Lung (tissue), 12 donors: Measurements from ENCODE around the gene ABHD12B. TPM values are rescaled to one million over a fixed set of nuclear protein-coding genes. Genes with fewer than 3 reads are reported as not detected.

Source experiments
- ATAC-seq: fragments of 200-7000 bp; cut with Tn5 transposase; one replicate; pipeline ENCODE4 v1.9.1; 2020; ENCODE audit warnings: moderate number of reproducible peaks; ENCODE audit not compliant: insufficient read depth, low FRiP score
- DNase-seq, 3 donors: peaks; one replicate each; pipeline ENCODE4 v3.0.0-alpha.2; 2013 to 2017
- H3K27ac ChIP-seq, 2 donors: one replicate each; pipeline ENCODE4 v1.5.1; 2013; ENCODE audit warnings: mild to moderate bottlenecking in 2 of 2, moderate library complexity in 2 of 2, control low read depth in 1 of 2, inconsistent platforms in 1 of 2, low read depth in 1 of 2, low read length in 1 of 2
- H3K27me3 ChIP-seq, 3 donors: one replicate each; pipeline ENCODE4 v1.5.1; 2013; ENCODE audit warnings: low read length in 2 of 3; ENCODE audit not compliant: control insufficient read depth in 3 of 3, insufficient read depth in 3 of 3
- H3K36me3 ChIP-seq, 4 donors: one replicate each; pipeline ENCODE4 v1.5.1; 2013; ENCODE audit warnings: low read length in 4 of 4, mild to moderate bottlenecking in 1 of 4, moderate library complexity in 1 of 4; ENCODE audit not compliant: control insufficient read depth in 4 of 4, insufficient read depth in 4 of 4
- H3K4me1 ChIP-seq, 5 donors: one replicate each; pipeline ENCODE4 v1.5.1; 2013; ENCODE audit warnings: low read length in 5 of 5, mild to moderate bottlenecking in 2 of 5, moderate library complexity in 1 of 5; ENCODE audit not compliant: control insufficient read depth in 5 of 5, insufficient read depth in 5 of 5
- H3K4me3 ChIP-seq: one replicate; pipeline ENCODE4 v1.5.1; 2013; ENCODE audit warnings: mild to moderate bottlenecking, control low read depth, moderate library complexity
- H3K9ac ChIP-seq, 2 donors: one replicate each; pipeline ENCODE4 v1.5.1; 2013; ENCODE audit warnings: low read length in 2 of 2, control low read depth in 1 of 2; ENCODE audit not compliant: insufficient read depth in 1 of 2
- H3K9me3 ChIP-seq, 4 donors: one replicate each; pipeline ENCODE4 v1.5.1; 2013; ENCODE audit warnings: low read length in 3 of 4, mild to moderate bottlenecking in 1 of 4, moderate library complexity in 1 of 4; ENCODE audit not compliant: control insufficient read depth in 4 of 4, insufficient read depth in 3 of 4
- CTCF ChIP-seq: IDR thresholded peaks from 2 replicates; pipeline ENCODE4 v1.5.1; 2012; ENCODE audit warnings: mild to moderate bottlenecking; ENCODE audit errors: control extremely low read depth, extremely low read depth
- WGBS, 2 donors: extraction: QIAGEN DNeasy Blood & Tissue Kit; methylation state at CpG; one replicate each; pipeline ENCODE4 v1.1.7; 2013; 5-methylcytosine and 5-hydroxymethylcytosine counted together
- polyA plus RNA-seq, 2 donors: library from polyadenylated mRNA; stranded (reverse); fragments of 200-250 nt; gene quantifications; one replicate each; pipeline ENCODE4 v1.2.1, GENCODE V29; 2013
- total RNA-seq, 2 donors: library from RNA; depleted of rRNA in 1 of 2; stranded (reverse); fragments of >200 nt in 1 of 2; gene quantifications; one replicate each; pipeline ENCODE4 v1.2.1, GENCODE V29; 2014 to 2021
- donor health status: control.
- donor health status: control.
- donor health status: Bipolar disorder and iron deficiency.
- donor health status: healthy.
- donor health status: DM: yes; HTN: yes; CAD: no.

The ABHD12B gene
- total and polyA plus RNA-seq, 4 donors = 0.56 to 1.0 (median 0.95) TPM; not detected in 1

GRCh38 chr14:50943261-50943942 lies 71.5 kb downstream of the ABHD12B start:
- H3K27me3 ChIP-seq = peaks cover 0 to 4% (median 0%) of the 10 kb centered on the region in 3 donors
- peak; percentile 46 for ATAC-seq
- H3K36me3 ChIP-seq = no peaks in the 10 kb centered on the region
- peak; percentile 37 to 55 (median 39) for DNase-seq
- H3K27ac ChIP-seq = peak overlapping the region in 1 of 2 donors; percentile 86
- no peak for TF ChIP-seq CTCF
- peak overlapping the region in 1 of 2 donors; percentile 40 for H3K9ac ChIP-seq
- H3K4me1 ChIP-seq = peaks cover 0 to 15% (median 5%) of the 10 kb centered on the region in 5 donors
- WGBS, 2 donors = 8 to 15% methylated on average over 26 of the region's 26 CpGs
- H3K4me3 ChIP-seq = peak overlapping the region; percentile 82
- H3K9me3 ChIP-seq = no peaks in the 10 kb centered on the region

GRCh38 chr14:50943943-50944646 lies 72.2 kb downstream of the ABHD12B start, which contains the start of gene PYGL:
Gene PYGL (minus strand): TSS chr14:50944483. CDS start chr14:50944403, 80 bp downstream.
- WGBS, 2 donors = 1% methylated on average over 70 to 74 of the region's 74 CpGs
- Histone ChIP-seq H3K4me1 (peaks cover 0 to 15% (median 5%) of the 10 kb centered on the region in 5 donors), H3K36me3 (no peaks in the 10 kb centered on the region), H3K4me3 (peak within 1 kb of the TSS; percentile 82), H3K9ac (peak within 1 kb of the TSS; percentile 44 to 61), H3K27me3 (peaks cover 0 to 4% (median 0%) of the 10 kb centered on the region in 3 donors), H3K9me3 (peaks cover 0 to under 1% (median 0%) of the 10 kb centered on the region in 4 donors), H3K27ac (peak within 1 kb of the TSS; percentile 71 to 86)
- peak; percentile 97 for ATAC-seq
- peak; percentile 79 to 83 (median 80) for DNase-seq
- TF ChIP-seq CTCF = no peak

GRCh38 chr14:50944647-50945413 lies 73.0 kb downstream of the ABHD12B start:
- no peak for TF ChIP-seq CTCF
- Histone ChIP-seq H3K27me3 (peaks cover 0 to 4% (median 0%) of the 10 kb centered on the region in 3 donors), H3K9ac (peak overlapping the region; percentile 25 to 45), H3K9me3 (peaks cover 0 to 1% (median 0%) of the 10 kb centered on the region in 4 donors), H3K27ac (peak overlapping the region; percentile 71 to 86), H3K4me1 (peaks cover 0 to 15% (median 5%) of the 10 kb centered on the region in 5 donors), H3K36me3 (no peaks in the 10 kb centered on the region), H3K4me3 (peak overlapping the region; percentile 82)
- ATAC-seq = peak; percentile 67
- 8 to 12% methylated on average over 28 to 29 of the region's 29 CpGs for WGBS, 2 donors
- DNase-seq = peak in 2 of 3 donors; percentile 58 to 69
